ENCODE measurements around the gene HEMK1. TPM values are rescaled to one million over a fixed set of nuclear protein-coding genes. Genes with fewer than 3 reads are reported as not detected.

HEMK1 gene
- total and polyA plus RNA-seq, 2 of the 4 experiments (the other 2 are of a cell fraction) = 17.2 to 20.8 TPM

DNA sequence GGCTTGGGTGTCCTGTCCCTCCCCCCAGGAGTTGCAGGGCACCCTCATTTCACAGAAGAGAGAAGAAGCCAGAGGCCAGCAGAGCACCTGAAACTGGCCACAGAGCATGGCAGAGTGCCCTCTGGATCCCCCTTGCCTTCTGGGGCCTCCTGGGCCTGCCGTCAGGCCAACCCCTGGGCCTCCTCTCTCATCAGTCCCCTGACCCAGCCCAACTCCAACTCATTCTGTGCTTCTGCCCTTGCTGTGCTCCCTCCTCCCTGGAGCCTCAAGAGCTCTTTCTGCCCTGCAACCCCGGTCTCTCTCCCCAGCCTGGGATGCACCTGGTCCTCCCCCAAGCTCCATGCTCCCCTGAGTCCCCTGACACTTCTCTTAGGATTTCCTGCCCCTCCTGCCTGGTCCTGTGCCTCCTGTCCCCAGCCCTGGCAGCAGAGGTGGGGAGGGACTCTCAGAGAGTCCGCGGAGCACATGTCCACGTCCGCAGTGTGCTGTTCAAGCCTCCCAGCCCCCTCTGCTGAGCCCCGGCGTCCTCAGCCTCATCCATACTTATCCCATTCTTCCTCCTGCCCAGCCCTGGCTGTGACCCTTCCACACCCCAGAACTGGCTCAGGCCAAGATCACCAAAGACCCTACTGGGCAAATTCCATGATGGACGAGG lies 35.4 kb upstream of the HEMK1 start:
- Histone ChIP-seq H4K20me1 (ENCODE audit: insufficient read depth, low read length) (no peaks in the 10 kb centered on the region), H3K36me3 (ENCODE audit: control insufficient read depth, insufficient read depth, low read length) (no peaks in the 10 kb centered on the region), H4K8ac (ENCODE audit: low read depth in 2 of 2, low read length in 2 of 2) (no peak overlapping the region), H2AFZ (replicated peaks; ENCODE audit: low read length, poor library complexity) (no peak overlapping the region), H3K4ac (ENCODE audit: low read depth, low read length) (no peak overlapping the region), H3K9ac (ENCODE audit: low read depth, low read length) (no peak overlapping the region), H2BK120ac (ENCODE audit: low read depth, low read length) (no peak overlapping the region), H2AK9ac (replicated peaks; ENCODE audit: low read depth, low read length, poor library complexity) (no peak overlapping the region), H3K9me1 (ENCODE audit: insufficient read depth, low read length) (no peaks in the 10 kb centered on the region), H2AK5ac (ENCODE audit: low read depth, low read length) (no peak overlapping the region), H3K27me3 (ENCODE audit: control insufficient read depth, insufficient read depth, low read length) (peaks cover 87% of the 10 kb centered on the region), H3K9me3 (ENCODE audit: control insufficient read depth, insufficient read depth, low read length) (no peaks in the 10 kb centered on the region), H3K4me1 (ENCODE audit: control insufficient read depth, insufficient read depth, low read length) (no peaks in the 10 kb centered on the region), H3K14ac (replicated peaks; ENCODE audit: low read depth, low read length) (no peak overlapping the region), H2BK5ac (ENCODE audit: low read depth, low read length, poor library complexity, severe bottlenecking) (no peak overlapping the region), H3K27ac (ENCODE audit: insufficient read depth, low read length) (no peak overlapping the region), H4K5ac (ENCODE audit: low read depth, low read length) (no peak overlapping the region), H2BK15ac (ENCODE audit: low read depth, low read length) (no peak overlapping the region), H2BK20ac (ENCODE audit: low read depth, low read length) (no peak overlapping the region), H3K18ac (ENCODE audit: low read depth, low read length) (no peak overlapping the region), H3K56ac (ENCODE audit: extremely low read depth, insufficient read depth, low read length) (no peak overlapping the region), H4K91ac (ENCODE audit: insufficient read depth, low read depth, low read length) (no peak overlapping the region), H3K23ac (ENCODE audit: low read depth, low read length) (no peak overlapping the region), H3K4me3 (ENCODE audit: insufficient read depth, low read depth, low read length) (no peak overlapping the region), H3K4me2 (ENCODE audit: low read depth, low read length) (no peak overlapping the region), H3K79me1 (ENCODE audit: low read depth in 1 of 2, low read length in 2 of 2) (no peaks in the 10 kb centered on the region)
- CTCF ChIA-PET = no interaction called here
- 23% methylated on average over 3 of the region's 9 CpGs; no CpG with 5 or more reads in 1 of the 2 experiments for WGBS, 2 experiments (ENCODE audit: extremely low coverage in 2 of 2, insufficient read length in 1 of 2)
- DNase-seq (no peak), ATAC-seq (ENCODE audit: low read depth) (no peak)
- in situ Hi-C loops (cut with MboI; ENCODE audit: low sequenced_read_pairs) (no loop called here), dilution Hi-C loops (cut with HindIII; ENCODE audit: low sequenced_read_pairs, unreplicated experiment) (no loop called here), intact Hi-C loops (cut with micrococcal nuclease) (no loop called here)
- BruUV-seq (replicated peaks) = no TSS peak
- POLR2A ChIA-PET (ENCODE audit: unreplicated experiment) = no interaction called here
- no peak for TF ChIP-seq MAFK (IDR thresholded peaks at IDR 0.05; ENCODE audit: low read depth, low read length)
- no peak for TF ChIP-seq MAZ (IDR thresholded peaks at IDR 0.05; ENCODE audit: borderline replicate concordance, low read depth, low read length)
- TF ChIP-seq, protein P1, sequence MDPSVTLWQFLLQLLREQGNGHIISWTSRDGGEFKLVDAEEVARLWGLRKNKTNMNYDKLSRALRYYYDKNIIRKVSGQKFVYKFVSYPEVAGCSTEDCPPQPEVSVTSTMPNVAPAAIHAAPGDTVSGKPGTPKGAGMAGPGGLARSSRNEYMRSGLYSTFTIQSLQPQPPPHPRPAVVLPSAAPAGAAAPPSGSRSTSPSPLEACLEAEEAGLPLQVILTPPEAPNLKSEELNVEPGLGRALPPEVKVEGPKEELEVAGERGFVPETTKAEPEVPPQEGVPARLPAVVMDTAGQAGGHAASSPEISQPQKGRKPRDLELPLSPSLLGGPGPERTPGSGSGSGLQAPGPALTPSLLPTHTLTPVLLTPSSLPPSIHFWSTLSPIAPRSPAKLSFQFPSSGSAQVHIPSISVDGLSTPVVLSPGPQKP (IDR thresholded peaks at IDR 0.05; ENCODE audit: borderline replicate concordance, low read depth, low read length) = no peak
- TF ChIP-seq MXI1 (IDR thresholded peaks at IDR 0.05; ENCODE audit: borderline replicate concordance, low read depth, low read length) = no peak
- TF ChIP-seq RFX5 (IDR thresholded peaks at IDR 0.05; ENCODE audit: low read depth, low read length) = no peak
- TF ChIP-seq NFE2L2 (IDR thresholded peaks at IDR 0.05; ENCODE audit: low read depth, low read length) = no peak
- TF ChIP-seq CEBPB (IDR thresholded peaks at IDR 0.05; ENCODE audit: low read depth, low read length) = no peak
- no peak for TF ChIP-seq RAD21 (IDR thresholded peaks at IDR 0.05; ENCODE audit: low read length)
- TF ChIP-seq, protein P2, sequence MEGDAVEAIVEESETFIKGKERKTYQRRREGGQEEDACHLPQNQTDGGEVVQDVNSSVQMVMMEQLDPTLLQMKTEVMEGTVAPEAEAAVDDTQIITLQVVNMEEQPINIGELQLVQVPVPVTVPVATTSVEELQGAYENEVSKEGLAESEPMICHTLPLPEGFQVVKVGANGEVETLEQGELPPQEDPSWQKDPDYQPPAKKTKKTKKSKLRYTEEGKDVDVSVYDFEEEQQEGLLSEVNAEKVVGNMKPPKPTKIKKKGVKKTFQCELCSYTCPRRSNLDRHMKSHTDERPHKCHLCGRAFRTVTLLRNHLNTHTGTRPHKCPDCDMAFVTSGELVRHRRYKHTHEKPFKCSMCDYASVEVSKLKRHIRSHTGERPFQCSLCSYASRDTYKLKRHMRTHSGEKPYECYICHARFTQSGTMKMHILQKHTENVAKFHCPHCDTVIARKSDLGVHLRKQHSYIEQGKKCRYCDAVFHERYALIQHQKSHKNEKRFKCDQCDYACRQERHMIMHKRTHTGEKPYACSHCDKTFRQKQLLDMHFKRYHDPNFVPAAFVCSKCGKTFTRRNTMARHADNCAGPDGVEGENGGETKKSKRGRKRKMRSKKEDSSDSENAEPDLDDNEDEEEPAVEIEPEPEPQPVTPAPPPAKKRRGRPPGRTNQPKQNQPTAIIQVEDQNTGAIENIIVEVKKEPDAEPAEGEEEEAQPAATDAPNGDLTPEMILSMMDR (conservative IDR thresholded peaks at IDR 0.05; ENCODE audit: low read depth, low read length) = no peak
- no peak for TF ChIP-seq SMC3 (IDR thresholded peaks at IDR 0.05; ENCODE audit: low read depth, low read length)
- no peak for TF ChIP-seq POLR2A (IDR thresholded peaks at IDR 0.05; ENCODE audit: low read depth, low read length)
- TF ChIP-seq BHLHE40 (IDR thresholded peaks at IDR 0.05; ENCODE audit: low read depth, low read length) = no peak
- TF ChIP-seq CHD1 (IDR thresholded peaks at IDR 0.05; ENCODE audit: low read depth, low read length) = no peak
